Measurements from ENCODE around the gene FHDC1.
A peak's percentile ranks its signal among the peaks of the same experiment; 100 is the strongest.

FHDC1 gene

GRCh38 chr4:152954741-152955140, 18.6 kb downstream of the FHDC1 start:
- in situ Hi-C loops (cut with HindIII; ENCODE audit: low sequenced_read_pairs), result no loop called here
- TF ChIP-seq CTCF (IDR thresholded peaks at IDR 0.05; ENCODE audit: low read depth, low read length), result no peak
- no peak overlapping the region for H3K4me3 ChIP-seq (ENCODE audit: low read depth, low read length)
- no peak for DNase-seq (ENCODE audit: low read depth, low spot score)

- H3K4me3 ChIP-seq (ENCODE audit: low read depth, low read length), result no peak overlapping the region
- no peak for DNase-seq (ENCODE audit: low read depth, low spot score)
- in situ Hi-C loops (cut with HindIII; ENCODE audit: low sequenced_read_pairs), result no loop called here
- no peak for TF ChIP-seq CTCF (IDR thresholded peaks at IDR 0.05; ENCODE audit: low read depth, low read length)
Observed at GRCh38 chr4:152956147-152956546, 20.0 kb downstream of the FHDC1 start.

- in situ Hi-C loops (cut with HindIII; ENCODE audit: low sequenced_read_pairs), result no loop called here
- no peak for TF ChIP-seq CTCF (IDR thresholded peaks at IDR 0.05; ENCODE audit: low read depth, low read length)
- peak; percentile 66 for DNase-seq (ENCODE audit: low read depth, low spot score)
- H3K4me3 ChIP-seq (ENCODE audit: low read depth, low read length), result no peak overlapping the region
Observed at GRCh38 chr4:152956650-152957436, 20.7 kb downstream of the FHDC1 start.

- in situ Hi-C loops (cut with HindIII; ENCODE audit: low sequenced_read_pairs), result no loop called here
- DNase-seq (ENCODE audit: low read depth, low spot score), result no peak
- H3K4me3 ChIP-seq (ENCODE audit: low read depth, low read length), result no peak overlapping the region
- TF ChIP-seq CTCF (IDR thresholded peaks at IDR 0.05; ENCODE audit: low read depth, low read length), result no peak
Observed at GRCh38 chr4:152957437-152958171, 21.5 kb downstream of the FHDC1 start.

GRCh38 chr4:152959080-152959479, 23.0 kb downstream of the FHDC1 start:
- DNase-seq (ENCODE audit: low read depth, low spot score), result no peak
- in situ Hi-C loops (cut with HindIII; ENCODE audit: low sequenced_read_pairs), result no loop called here
- no peak overlapping the region for H3K4me3 ChIP-seq (ENCODE audit: low read depth, low read length)
- no peak for TF ChIP-seq CTCF (IDR thresholded peaks at IDR 0.05; ENCODE audit: low read depth, low read length)

- DNase-seq (ENCODE audit: low read depth, low spot score), result no peak
- TF ChIP-seq CTCF (IDR thresholded peaks at IDR 0.05; ENCODE audit: low read depth, low read length), result no peak
- H3K4me3 ChIP-seq (ENCODE audit: low read depth, low read length), result no peak overlapping the region
- in situ Hi-C loops (cut with HindIII; ENCODE audit: low sequenced_read_pairs), result no loop called here
Observed at GRCh38 chr4:152960082-152960481, 24.0 kb downstream of the FHDC1 start.

All from astrocyte of the spinal cord (primary cell).